ENCODE results near the gene LRTM2.

- no peak for TF ChIP-seq POLR2AphosphoS5 (IDR thresholded peaks at IDR 0.05; ENCODE audit: low read depth)
- TF ChIP-seq, protein P1, sequence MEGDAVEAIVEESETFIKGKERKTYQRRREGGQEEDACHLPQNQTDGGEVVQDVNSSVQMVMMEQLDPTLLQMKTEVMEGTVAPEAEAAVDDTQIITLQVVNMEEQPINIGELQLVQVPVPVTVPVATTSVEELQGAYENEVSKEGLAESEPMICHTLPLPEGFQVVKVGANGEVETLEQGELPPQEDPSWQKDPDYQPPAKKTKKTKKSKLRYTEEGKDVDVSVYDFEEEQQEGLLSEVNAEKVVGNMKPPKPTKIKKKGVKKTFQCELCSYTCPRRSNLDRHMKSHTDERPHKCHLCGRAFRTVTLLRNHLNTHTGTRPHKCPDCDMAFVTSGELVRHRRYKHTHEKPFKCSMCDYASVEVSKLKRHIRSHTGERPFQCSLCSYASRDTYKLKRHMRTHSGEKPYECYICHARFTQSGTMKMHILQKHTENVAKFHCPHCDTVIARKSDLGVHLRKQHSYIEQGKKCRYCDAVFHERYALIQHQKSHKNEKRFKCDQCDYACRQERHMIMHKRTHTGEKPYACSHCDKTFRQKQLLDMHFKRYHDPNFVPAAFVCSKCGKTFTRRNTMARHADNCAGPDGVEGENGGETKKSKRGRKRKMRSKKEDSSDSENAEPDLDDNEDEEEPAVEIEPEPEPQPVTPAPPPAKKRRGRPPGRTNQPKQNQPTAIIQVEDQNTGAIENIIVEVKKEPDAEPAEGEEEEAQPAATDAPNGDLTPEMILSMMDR (IDR thresholded peaks at IDR 0.05; ENCODE audit: insufficient read depth, low read length): no peak
- no peak for TF ChIP-seq REST (IDR thresholded peaks at IDR 0.05; ENCODE audit: insufficient replicate concordance, low read depth)
- TF ChIP-seq GABPA (IDR thresholded peaks at IDR 0.05; ENCODE audit: low read depth): no peak
These were observed 25.8 kb upstream of the LRTM2 start for GRCh38 chr12:1794440-1795090.

Data from HL-60 (cell line).